HG02642 (cell line): ENCODE results near the gene CCDC154.
"Not testable (repeated sequence)": the region's sequence is repeated elsewhere in the genome, so short reads cannot be mapped to it uniquely, and the experiment has no call there.

Experiments used
- ATAC-seq: cut with Tn5 transposase; IDR thresholded peaks from one replicate; pipeline ENCODE4 v1.9.1; 2021; ENCODE audit warnings: mild to moderate bottlenecking; ENCODE audit not compliant: unreplicated experiment, poor library complexity

CCDC154 gene, protein sequence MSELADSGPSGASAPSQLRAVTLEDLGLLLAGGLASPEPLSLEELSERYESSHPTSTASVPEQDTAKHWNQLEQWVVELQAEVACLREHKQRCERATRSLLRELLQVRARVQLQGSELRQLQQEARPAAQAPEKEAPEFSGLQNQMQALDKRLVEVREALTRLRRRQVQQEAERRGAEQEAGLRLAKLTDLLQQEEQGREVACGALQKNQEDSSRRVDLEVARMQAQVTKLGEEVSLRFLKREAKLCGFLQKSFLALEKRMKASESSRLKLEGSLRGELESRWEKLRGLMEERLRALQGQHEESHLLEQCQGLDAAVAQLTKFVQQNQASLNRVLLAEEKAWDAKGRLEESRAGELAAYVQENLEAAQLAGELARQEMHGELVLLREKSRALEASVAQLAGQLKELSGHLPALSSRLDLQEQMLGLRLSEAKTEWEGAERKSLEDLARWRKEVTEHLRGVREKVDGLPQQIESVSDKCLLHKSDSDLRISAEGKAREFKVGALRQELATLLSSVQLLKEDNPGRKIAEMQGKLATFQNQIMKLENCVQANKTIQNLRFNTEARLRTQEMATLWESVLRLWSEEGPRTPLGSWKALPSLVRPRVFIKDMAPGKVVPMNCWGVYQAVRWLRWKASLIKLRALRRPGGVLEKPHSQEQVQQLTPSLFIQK

DNA sequence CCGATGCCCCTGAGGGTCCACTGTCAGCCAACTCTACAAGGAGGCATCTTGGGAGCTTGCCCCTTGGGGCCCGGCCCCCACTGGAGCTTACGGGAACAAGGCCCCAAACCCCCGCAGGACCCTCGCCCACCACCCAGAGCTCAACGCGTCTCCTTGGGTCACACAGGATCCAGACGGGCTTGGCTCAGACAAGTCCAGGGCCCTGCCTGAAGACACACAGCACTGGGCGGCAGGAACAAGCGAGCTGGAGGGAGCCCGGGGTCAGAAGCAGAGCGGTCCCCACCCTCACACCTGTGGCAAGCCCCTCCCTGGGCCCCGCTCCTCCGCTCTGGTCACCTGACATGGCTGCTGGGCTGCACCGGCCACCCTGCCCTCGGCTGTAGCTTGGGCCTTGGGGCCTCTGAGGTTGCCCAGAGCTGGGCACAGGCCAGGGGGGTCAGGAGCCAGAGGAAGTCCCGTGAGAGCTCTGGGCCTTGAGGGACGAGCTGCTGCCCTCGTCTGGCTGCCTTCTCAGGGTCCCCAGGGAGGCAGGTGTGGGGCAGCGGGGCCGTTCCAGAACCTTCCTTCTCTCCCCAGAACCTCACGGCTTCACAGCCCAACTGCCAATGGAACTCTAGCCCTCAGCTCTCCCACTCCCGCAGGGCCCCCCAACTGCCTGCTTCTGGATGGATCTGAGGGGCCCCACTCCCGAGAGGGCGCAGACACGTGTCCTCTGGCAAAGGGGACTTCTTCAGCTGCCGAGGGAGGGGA is at the start of gene CCDC154:
Gene CCDC154, minus strand, starts transcription at position 577 of the 750 bp plus-strand sequence. Its CDS starts 234 bp downstream, at position 343.
- ATAC-seq: no peak

DNA sequence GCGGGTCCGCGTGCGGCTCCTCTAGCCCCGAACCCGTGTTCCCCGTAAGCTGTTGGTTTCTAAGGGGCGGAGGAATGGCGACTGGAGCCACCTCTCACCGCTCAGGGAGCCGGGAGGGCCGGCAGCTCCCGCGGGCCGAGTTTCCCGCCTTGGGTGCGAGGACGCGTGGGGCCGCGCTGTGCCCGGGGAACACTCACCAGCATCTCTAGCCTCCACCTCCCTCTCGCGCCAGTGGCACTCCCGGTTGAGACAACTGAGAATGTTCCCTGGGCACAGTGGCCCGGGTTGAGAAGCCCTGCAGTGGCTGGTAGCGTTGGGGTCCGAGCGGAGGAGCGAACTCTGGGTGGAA is 49.4 kb upstream of the CCDC154 start:
- ATAC-seq: no peak

DNA sequence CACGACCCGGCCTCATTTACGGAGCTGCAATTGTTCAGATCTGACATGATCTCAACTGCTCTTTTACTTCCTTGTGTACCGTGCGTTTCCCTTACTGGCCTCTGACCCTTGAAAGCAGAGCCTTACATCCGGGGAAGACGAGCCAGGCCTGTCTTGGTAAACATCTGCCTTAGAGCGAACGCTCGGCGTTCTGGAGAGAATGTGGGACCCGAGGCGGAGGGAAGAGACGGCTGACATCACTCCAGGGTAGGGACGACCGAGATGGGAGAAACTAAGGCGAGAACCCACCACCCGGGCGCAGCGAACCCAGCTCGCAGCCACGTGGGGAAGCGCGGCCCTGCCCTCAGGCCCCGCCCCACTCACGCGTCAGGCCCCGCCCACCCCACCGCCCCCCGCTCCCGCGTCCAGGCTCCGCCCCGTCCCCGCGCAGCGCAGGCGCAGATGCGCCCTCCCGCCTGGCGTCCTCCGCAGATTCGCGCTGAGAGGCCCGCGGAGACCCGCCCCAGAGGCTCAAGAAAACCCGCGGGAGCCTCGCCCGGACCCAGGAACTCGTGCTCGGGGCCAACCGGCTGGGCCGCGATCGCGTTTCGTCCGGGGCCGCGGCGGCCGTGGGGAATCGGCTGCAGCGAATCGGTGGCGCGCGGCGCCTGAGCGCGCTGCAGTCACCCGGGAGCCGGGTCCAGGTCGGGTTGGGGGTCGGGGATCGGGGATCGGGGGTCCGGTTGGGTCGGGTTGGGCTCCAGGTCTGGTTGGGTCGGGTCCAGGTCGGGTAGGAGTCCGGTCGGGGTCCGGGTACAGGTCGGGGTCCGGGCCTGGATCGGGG is 48.8 kb upstream of the CCDC154 start, which contains the start of gene TELO2:
Gene TELO2, plus strand, starts transcription at position 438 of the 823 bp plus-strand sequence. CDS start 922 bp downstream, outside the sequence.
- peak; percentile 74 for ATAC-seq

DNA sequence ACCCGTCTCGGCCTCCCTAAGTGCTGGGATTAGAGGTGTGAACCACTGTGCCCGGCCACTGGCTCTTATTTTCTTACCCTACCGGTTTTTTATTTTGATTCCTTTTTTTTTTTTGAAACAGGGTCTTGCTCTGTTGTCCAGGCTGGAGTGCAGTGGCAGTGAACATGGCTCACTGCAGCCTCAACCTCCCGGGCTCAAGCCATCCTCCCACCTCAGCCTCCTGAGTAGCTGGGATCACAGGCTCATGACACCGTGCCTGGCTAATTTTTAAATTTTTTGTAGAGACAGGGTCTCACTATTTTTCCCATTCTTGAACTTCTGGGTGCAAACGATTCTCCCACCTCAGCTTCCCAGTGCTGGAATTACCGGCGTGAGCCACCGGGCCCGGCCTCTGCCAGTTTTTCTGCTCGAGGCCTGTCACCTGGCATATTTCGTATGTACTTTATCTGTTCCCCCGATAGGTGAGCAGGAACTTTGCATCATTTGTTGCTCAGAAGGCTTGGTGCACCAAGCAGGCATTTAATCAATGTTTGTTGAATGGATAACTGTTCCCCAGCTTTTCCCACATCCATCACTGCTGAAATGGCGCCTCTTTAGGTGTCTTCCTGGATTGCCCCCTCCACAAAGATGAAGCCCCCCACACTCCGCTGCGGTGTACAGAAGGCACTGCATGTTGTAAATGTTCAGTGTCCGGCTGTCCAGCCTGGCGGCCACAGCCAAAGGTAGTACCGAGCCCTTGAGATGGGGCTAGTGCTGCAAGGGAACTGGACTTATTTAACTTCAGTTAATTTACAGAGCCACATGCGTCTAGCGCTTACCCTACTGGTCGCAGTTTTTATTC is 47.9 kb upstream of the CCDC154 start:
- ATAC-seq: no peak

DNA sequence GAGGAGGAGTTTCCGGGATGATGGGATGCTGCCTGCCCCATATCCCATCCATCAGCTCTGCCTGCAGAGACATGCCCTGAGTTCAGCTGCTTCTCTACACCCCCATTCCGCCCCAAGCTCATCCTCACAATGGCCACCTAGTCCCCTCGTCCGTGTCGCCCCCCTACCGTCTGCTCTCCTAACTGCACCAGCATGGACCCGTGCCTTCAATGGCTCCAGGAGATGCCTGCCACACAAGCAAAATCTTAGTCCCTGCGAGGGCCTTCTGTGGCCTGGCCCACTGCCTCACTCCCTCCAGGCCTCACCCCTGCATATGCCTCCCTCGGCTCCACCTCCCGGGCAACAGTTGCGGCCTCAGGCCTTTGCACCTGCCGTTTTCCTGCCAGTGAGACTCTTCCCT is 47.0 kb upstream of the CCDC154 start:
- no peak for ATAC-seq

DNA sequence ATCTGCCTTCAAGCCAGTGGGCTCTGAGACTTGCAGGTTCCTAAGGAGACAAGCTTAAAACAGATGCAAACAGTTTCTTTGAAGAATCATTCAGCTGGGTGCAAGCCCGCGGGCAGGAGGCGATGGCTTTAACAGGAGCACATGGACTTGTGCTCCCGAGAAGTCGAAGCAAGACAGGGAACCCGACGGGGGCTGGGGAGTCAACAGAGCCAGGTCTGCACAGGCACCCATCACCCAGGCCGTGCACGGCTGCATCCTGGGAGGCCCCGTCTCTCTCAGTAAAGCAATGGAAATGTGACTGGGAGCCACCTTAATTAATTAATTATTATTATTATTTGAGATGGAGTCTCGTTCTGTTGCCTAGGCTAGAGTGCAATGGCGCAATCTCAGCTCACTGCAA is 44.7 kb upstream of the CCDC154 start:
- ATAC-seq: no peak

DNA sequence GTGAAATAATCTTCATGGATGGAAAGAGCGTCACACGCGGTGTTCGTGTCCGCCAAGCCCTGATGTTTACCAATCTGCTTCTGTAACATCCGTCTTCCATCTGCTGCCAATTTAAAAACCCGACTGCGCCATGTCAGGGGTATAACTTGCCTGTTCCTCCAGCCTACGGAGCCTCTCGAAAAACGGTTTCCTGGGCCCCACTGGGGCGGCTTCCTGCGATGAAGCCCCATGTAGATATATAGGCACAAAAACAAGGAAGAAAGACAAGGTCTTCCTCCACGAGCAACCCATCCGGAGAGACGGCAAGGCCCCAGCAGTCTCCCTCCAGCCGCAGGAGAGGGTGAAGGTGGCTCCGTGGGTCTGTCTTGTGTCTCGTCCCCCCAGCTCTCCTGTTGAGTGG is 44.3 kb upstream of the CCDC154 start, which contains the start of gene PTX4:
Gene PTX4, minus strand, starts transcription at position 326 of the 400 bp plus-strand sequence. Its CDS starts 35 bp downstream, at position 291.
- no peak for ATAC-seq

DNA sequence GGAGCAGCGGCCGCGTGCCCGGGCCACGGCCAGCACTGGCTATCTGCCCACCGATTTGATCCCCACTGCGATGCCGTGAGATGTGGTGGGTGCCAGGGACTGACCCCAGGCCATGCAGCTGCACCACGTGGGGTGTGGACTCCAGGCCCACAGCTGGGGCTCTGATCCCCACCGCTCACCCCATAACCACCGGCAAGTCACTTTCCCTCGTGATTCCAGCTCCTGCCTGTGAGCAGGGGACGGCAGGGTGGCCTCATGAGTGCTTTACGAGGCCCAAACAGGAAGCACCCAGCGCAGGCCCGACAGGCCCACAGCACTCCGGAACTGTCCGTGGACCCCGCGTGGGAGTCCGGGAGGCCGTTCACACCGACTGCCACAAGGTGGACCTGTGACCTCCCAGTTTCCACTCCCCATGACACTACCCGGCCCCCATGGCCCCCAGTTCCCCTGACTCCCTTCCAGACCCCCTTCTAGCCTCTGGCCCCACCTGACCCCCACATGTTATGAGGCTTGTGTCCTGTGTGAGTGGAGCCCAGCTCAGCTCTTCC is 43.8 kb upstream of the CCDC154 start:
- ATAC-seq: no peak

DNA sequence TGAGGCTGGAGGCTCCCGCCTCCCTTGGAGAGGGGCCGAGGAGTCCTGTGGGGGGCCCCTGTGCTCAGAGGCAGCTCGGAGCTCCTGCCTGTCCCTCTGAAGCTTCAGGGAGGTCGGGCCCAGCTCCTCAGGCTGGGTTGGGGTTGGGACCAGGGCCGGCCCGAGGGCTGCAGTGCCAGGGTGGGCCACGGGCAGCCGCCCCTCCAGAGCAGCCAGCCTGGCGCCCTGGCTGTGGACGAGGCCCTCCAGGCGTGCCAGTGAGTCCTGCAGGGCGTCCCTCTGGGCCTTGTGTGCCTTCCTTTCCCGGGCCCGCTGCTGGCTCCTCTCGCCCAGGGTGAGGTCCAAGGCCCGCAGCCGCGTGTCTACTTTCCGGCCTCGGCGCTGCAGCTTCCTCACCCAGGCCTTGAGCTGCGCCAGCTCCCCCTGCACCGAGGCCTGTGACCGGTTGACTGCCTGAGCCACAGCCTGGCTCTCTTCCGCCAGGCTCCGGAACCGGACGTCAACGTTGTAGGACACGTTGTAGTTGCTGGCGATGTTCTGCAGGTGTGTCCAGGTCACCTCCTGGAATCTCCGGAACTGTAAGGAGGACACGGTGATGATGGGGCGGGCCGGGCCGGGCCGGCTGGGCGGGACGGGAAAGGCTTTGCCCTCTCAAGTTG is 43.2 kb upstream of the CCDC154 start:
- no peak for ATAC-seq

DNA sequence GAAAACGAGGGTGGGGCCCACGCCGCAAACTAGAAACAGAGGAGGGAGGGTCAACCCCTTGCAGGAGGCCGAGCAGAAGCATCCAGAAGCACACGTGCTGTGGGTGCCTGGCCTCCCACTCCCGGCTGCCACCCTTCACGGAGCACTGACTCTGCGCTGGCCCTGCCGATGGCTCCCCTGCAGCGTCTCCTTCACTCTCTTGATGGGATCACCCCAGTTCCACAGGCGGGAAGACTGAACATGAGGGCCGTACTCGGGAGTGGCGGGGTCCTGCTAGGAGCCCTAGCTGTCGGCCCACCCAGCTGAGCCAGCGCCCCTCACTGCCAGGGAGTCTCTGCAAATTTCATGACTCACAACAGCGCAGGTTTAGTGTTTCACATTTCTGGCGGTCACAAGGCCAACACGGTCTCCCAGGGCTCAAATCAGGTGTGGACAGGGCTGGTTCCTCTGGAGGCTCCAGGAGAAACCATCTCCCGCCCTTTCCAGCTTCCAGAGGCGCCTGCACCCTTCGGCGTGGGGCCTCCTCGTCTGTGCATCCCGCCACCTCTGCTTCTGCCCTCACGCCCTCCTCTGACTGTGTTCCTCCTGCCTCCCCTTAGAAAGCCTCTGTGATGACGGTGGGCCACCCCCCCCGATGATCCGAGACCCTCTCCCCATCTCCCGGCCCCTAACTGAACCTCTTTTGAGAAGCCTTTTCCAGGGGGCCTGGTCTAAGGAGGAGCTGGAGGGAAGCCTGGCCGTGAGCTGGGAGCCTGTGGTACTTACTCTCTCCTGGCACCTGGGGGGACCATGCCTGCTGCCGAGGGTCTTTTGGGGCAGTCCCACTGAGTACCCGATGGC is 42.4 kb upstream of the CCDC154 start:
- ATAC-seq: no peak

DNA sequence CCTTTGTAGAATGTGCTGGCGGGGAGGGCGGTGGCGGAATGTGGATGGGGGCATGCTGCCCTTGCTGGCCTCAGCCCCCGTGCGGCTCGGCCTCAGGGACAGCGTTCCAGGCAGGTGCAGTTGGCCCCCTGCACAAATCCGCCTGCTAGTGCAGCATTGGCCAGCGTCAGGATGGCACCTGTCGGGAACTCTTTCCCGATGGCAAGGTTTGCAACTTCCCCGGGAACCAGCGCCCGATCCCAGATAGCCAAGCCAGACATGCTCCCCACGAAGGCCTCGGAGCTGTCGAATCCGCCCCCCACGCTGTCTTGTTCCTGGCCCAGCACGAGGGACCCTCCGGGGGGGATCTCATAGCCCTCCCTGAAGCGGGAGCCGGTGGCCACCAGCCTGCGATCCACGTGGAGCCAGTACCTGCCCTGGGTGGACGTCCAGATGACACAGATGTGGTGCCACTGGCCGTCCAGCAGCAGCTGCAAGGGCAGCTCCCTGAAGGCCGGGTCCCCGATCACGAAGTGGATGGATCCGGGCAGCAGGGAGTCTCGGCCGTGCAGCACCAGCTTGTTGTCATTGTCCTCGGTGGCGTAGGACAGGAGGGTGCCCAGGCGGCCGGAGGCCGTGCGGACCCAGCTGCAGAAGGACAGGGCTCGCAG is 41.6 kb upstream of the CCDC154 start:
- no peak for ATAC-seq

DNA sequence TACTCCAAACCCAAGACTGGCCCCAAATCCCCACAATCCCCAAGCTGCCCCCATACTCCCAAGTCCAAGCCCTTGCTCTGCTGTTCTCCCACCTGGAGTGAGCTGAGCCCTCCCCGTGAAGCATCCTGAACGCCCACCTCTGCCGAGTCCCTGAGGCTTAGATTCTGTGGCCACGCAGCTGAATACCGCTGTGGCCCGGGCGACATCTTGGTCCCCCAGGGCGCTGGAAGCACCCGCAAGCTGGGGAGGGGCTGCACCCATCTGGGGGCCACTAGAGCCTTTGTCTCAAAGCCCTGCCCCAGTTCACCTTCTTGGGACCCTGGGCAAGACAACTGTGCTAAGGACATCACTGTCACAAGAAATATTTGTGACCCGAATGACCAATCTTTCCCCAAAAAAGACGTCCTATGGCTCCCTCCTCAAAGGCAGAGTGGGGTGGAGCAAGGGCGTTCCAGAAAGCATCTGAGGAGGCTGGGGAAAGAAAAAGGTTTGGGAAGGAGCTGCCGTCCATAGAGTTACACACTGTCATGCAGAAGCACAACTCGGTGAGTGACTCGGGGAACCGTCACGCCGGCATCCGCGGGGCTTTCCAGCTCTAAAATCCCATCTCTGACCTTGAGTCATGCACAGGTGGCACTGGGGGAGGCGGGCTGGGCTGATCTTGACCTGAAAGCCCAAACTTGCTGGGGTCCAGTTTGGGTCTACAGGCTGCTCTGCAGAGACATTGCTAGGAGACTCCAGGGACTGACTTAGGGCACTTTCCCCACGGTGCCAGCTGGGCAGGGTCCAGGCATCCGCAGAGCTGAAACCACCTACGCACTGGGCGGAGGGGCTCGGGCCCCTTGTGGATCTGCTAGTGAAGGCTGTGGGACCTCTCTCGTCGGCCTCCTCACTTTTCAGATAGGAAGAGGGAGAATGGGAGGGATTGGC is 37.8 kb upstream of the CCDC154 start:
- ATAC-seq: no peak

DNA sequence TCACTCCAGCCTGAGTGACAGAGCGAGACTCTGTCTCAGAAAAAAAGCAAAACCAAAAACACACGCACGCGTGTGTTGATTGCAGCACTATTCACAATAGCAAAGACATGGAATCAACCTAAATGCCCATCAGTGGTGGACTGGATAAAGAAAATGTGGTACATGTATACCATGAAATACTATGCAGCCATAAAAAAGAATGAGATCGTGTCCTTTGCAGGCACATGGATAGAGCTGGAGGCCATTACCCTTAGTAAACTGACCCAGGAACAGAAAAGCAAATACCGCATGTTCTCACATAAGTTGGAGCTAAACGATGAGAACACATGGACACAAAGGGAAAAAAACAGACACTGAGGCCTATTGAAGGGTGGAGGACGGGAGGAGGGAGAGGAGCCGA is 34.6 kb upstream of the CCDC154 start:
- ATAC-seq: not testable (repeated sequence)

DNA sequence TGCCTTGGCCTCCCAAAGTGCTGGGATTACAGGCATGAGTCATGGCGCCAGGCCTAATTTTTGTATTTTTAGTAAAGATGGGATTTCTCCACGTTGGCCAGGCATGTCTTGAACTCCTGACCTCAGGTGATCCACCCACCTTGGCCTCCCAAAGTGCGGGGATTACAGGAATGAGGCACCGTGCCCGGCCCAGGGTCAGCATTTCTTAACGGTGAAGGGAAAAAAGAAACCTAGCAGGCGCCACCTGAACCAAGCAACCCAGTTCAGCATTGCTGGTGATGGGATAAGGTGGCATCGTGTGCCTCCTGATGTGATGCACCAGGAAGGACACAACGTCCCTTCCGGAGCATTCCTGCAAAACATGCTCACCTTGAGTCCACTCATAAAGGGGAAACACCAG is 32.7 kb upstream of the CCDC154 start:
- ATAC-seq: no peak

DNA sequence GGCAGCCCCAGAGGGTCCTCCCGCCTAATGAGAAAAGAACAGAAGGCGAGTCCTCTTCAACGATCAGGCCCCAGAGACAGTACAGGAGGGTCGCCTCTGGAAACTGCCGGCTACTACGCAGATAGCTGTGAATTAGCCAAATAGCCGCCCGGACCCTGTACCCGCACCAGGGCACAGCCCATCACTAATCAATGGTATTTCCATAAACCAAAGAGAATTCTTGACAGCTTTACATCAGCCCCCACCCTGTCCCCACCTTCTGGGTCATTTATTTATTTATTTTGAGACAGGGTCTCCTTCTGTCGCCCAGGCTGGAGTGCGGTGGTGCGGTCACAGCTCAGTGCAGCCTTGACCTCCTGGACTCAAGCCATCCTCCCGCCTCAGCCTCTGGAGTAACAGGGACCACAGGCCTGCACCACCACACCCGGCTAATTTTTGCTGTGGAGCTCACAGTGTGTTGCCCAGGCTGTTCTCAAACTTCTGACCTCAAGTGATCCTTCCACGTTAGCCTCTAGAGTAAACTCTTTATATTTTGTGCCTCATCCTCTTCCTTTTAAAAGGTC is 31.3 kb upstream of the CCDC154 start:
- no peak for ATAC-seq
